Pancreas (tissue), 10 donors: ENCODE data around the gene FAHD2A. TPM values are rescaled to one million over a fixed set of nuclear protein-coding genes. Genes with fewer than 3 reads are reported as not detected.
A peak's percentile ranks its signal among the peaks of the same experiment; 100 is the strongest.
"Not testable (repeated sequence)": the region's sequence is repeated elsewhere in the genome, so short reads cannot be mapped to it uniquely, and the experiment has no call there.

Source experiments
- ATAC-seq, 4 donors: fragments of 200-7000 bp; cut with Tn5 transposase; one replicate each; pipeline versions ENCODE4 v1.8.0 to v1.9.1; 2020; ENCODE audit warnings: mild to moderate bottlenecking in 4 of 4, moderate library complexity in 4 of 4
- DNase-seq, 6 donors: peaks; one replicate each; pipeline ENCODE4 v3.0.0-alpha.2; 2020
- FAIRE-seq: peaks from 2 replicates; lab custom pipeline; 2012; peaks lifted over from hg19 to GRCh38; lab: Jason Lieb, UNC
- H3K27ac ChIP-seq, 4 donors: fragments of 200-600 bp; sonication (generic); 1 replicate in 3 of 4; 2 replicates in 1 of 4; pipeline versions ENCODE4 v1.5.0 to v1.8.0; 2020
- H3K27me3 ChIP-seq, 4 donors: fragments of 200-600 bp; one replicate each; pipeline ENCODE4 v1.8.0; 2021
- H3K36me3 ChIP-seq, 3 donors: fragments of 200-600 bp; sonication (generic) in 1 of 3; one replicate each; pipeline versions ENCODE4 v1.5.0 to v1.8.0; 2020 to 2021
- H3K4me1 ChIP-seq, 3 donors: fragments of 200-600 bp; one replicate each; pipeline ENCODE4 v1.8.0; 2021
- H3K4me3 ChIP-seq, 4 donors: fragments of 200-600 bp; sonication (generic) in 2 of 4; one replicate each; pipeline versions ENCODE4 v1.5.0 to v1.8.0; 2020 to 2021
- H3K9me3 ChIP-seq, 4 donors: fragments of 200-600 bp; one replicate each; pipeline ENCODE4 v1.8.0; 2021
- WGBS, 2 donors: extraction: QIAGEN DNeasy Blood & Tissue Kit; methylation state at CpG; one replicate each; pipeline ENCODE4 v1.1.7; 2013; 5-methylcytosine and 5-hydroxymethylcytosine counted together
- intact Hi-C, 3 donors: fragments of 100-400 bp; cut with DNase I; formaldehyde crosslinking; loops; one replicate each; pipeline versions ENCODE4 v1.11.1 to v1.14.2; 2022
- polyA plus RNA-seq, 2 donors: library from polyadenylated mRNA; stranded (reverse); fragments of 200-250 nt; gene quantifications; one replicate each; pipeline ENCODE4 v1.2.3, GENCODE V29; 2013
- total RNA-seq, 6 donors: library from RNA; stranded (reverse); fragmentation: NEBNext Ultra II Directional in 4 of 6; extraction: Animal tissue kit (Norgen Biotek cat#: 25700) in 4 of 6; gene quantifications; one replicate each; pipeline versions ENCODE4 v1.2.1 to v1.2.4, GENCODE V29; 2021 to 2023
- TF ChIP-seq, protein P1 (sequence below), 4 donors: fragments of 200-600 bp; sonication (generic) in 3 of 4; IDR thresholded peaks; one replicate each; pipeline versions ENCODE4 v1.5.0 to v1.8.0; 2021; ENCODE audit warnings: antibody characterized with exemption in 4 of 4
- donor health status: healthy with polysubstance abuse.
- donor health status: DM: no; HTN: no; CAD: no; lungs with moderate emphysema.
- donor health status: DM: no; HTN: no; CAD: no.
- donor health status: control.
- donor health status: control.
- donor health status: Bipolar disorder and iron deficiency.
- donor health status: DM: yes; HTN: yes; CAD: no.
- donor health status: DM: no; HTN: no; CAD: no.
- donor health status: DM: no; HTN: no; CAD: no.
- donor health status: DM: yes; HTN: yes; CAD: no.

Gene FAHD2A
- total and polyA plus RNA-seq, 8 donors, result 15.4 to 22.2 (median 18.3) TPM

- H3K4me1 ChIP-seq, result peaks cover 0 to 18% (median 17%) of the 10 kb centered on the region in 3 donors
- ATAC-seq, result no peak
- no peaks in the 10 kb centered on the region for H3K36me3 ChIP-seq
- peak overlapping the region in 3 of 4 donors; percentile 26 to 74 (median 51) for H3K27ac ChIP-seq
- 61 to 64% methylated on average over 6 of the region's 6 CpGs for WGBS, 2 donors
- H3K27me3 ChIP-seq, result no peaks in the 10 kb centered on the region
- no peak for FAIRE-seq
- H3K9me3 ChIP-seq, result no peaks in the 10 kb centered on the region
- TF ChIP-seq, protein P1, sequence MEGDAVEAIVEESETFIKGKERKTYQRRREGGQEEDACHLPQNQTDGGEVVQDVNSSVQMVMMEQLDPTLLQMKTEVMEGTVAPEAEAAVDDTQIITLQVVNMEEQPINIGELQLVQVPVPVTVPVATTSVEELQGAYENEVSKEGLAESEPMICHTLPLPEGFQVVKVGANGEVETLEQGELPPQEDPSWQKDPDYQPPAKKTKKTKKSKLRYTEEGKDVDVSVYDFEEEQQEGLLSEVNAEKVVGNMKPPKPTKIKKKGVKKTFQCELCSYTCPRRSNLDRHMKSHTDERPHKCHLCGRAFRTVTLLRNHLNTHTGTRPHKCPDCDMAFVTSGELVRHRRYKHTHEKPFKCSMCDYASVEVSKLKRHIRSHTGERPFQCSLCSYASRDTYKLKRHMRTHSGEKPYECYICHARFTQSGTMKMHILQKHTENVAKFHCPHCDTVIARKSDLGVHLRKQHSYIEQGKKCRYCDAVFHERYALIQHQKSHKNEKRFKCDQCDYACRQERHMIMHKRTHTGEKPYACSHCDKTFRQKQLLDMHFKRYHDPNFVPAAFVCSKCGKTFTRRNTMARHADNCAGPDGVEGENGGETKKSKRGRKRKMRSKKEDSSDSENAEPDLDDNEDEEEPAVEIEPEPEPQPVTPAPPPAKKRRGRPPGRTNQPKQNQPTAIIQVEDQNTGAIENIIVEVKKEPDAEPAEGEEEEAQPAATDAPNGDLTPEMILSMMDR (IDR thresholded peaks at IDR 0.05), result no peak
- DNase-seq, result no peak
- H3K4me3 ChIP-seq, result no peak overlapping the region
- intact Hi-C loops, result no loop called here
Measured at GRCh38 chr2:95392320-95392719, 10.2 kb upstream of the FAHD2A start.

DNA sequence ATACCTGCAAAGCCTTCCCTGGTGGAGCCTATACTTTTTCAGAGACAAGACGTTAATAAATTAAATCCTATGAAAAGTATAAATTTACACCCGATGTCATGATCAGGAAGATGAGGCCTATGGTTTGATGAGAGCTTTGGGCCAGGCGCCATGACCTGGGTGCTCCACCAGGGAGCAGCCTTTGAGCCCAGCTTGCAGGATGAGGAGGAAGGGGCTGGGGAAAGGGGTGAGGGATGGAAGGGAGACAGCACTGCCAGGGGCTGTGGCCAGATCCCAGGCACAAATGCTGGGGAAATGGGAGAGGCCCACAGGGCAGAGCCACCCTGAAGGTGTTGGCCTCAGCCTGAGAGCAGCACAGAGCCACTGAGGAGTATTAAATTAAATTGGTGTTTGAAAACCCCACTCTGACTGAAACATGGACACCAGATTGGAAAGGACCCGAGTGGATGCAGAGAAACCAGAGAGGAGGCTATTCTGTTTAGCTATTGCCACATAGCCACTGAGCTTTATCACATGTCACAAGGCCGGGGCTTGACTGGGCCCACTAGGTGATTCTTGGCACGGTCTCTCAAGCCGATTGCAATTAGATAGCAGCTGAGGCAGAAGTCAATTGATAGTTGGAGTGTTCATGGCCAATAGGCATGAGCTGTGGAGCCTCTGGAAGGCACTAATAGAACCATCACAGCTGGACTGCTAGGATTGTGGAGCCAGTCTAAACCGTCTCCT is 9.6 kb upstream of the FAHD2A start:
- peak in 1 of 4 donors; percentile 13 for ATAC-seq
- Histone ChIP-seq H3K9me3 (no peaks in the 10 kb centered on the region), H3K36me3 (no peaks in the 10 kb centered on the region), H3K27ac (peak overlapping the region in 1 of 4 donors; percentile 74), H3K27me3 (no peaks in the 10 kb centered on the region), H3K4me3 (no peak overlapping the region), H3K4me1 (peaks cover 0 to 18% (median 17%) of the 10 kb centered on the region in 3 donors)
- 53 to 56% methylated on average over 8 of the region's 8 CpGs for whole genome bisulfite sequencing, 2 donors
- TF ChIP-seq, protein P1 (IDR thresholded peaks at IDR 0.05), result no peak
- no peak for DNase-seq
- intact Hi-C loops, result no loop called here
- FAIRE-seq, result no peak

- intact Hi-C loops, result no loop called here
- H3K4me3 ChIP-seq, result no peak overlapping the region
- WGBS, 2 donors, result 70 to 76% methylated on average over 6 of the region's 6 CpGs
- DNase-seq, result peak in 2 of 6 donors; percentile 35 to 63
- no peaks in the 10 kb centered on the region for H3K27me3 ChIP-seq
- no peaks in the 10 kb centered on the region for H3K36me3 ChIP-seq
- H3K27ac ChIP-seq, result no peak overlapping the region
- no peak for FAIRE-seq
- no peaks in the 10 kb centered on the region for H3K9me3 ChIP-seq
- TF ChIP-seq, protein P1 (IDR thresholded peaks at IDR 0.05), result no peak
- ATAC-seq, result no peak
- peaks cover 0 to 18% (median 17%) of the 10 kb centered on the region in 3 donors for H3K4me1 ChIP-seq
Measured at GRCh38 chr2:95393901-95394300, 8.6 kb upstream of the FAHD2A start.

DNA sequence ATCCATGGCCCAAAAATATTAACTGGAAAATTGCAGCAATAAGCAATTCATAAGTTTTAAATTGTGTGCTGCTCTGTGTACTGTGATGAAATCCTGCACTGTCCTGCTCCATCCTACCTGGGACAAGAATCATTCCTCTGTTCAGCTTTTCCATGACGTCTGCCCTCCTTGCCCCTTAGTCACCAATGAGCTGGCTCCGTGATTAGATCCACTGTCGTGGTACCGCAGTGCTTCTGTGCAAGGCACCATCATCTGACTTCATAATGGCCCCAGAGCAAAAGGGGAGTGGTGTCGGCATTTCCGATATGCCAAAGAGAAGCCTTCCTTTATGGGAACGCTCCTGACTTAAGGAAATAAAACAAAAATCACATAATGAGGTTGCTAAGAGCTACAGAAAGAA is 3.4 kb upstream of the FAHD2A start:
- no peak for DNase-seq
- Histone ChIP-seq H3K4me3 (no peak overlapping the region), H3K27me3 (no peaks in the 10 kb centered on the region), H3K4me1 (peaks cover 0 to 7% (median 0%) of the 10 kb centered on the region in 3 donors), H3K27ac (no peak overlapping the region), H3K36me3 (no peaks in the 10 kb centered on the region), H3K9me3 (no peaks in the 10 kb centered on the region)
- TF ChIP-seq, protein P1 (IDR thresholded peaks at IDR 0.05), result no peak
- no peak for ATAC-seq
- no peak for FAIRE-seq
- WGBS, 2 donors, result 94 to 97% methylated on average over 7 of the region's 7 CpGs
- intact Hi-C loops, result no loop called here

DNA sequence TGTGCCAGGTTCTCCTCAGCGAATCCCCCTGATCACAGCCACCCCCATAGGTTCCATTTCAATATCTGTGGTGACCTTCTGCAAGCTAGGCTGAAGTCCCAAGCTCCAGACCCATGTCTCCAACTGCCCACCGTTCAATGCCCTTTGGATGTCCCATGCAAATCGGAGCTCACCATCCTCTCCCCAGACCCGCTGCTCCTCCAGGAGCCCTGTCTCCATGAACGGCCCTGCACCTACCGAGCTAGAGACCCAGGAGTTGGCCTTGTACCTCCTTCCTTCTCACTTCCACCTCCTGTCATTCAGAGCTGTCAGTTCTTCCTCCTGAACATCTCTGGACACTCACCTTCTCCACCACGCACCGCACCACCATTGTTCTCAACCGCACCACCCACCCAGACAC is 1.0 kb upstream of the FAHD2A start:
- TF ChIP-seq, protein P1 (IDR thresholded peaks at IDR 0.05), result no peak
- Histone ChIP-seq H3K27ac (peak overlapping the region in 1 of 4 donors; percentile 90), H3K4me1 (peaks cover 0 to 7% (median 0%) of the 10 kb centered on the region in 3 donors), H3K4me3 (peak overlapping the region in 3 of 4 donors; percentile 83 to 93 (median 92)), H3K9me3 (no peaks in the 10 kb centered on the region), H3K36me3 (no peaks in the 10 kb centered on the region), H3K27me3 (no peaks in the 10 kb centered on the region)
- intact Hi-C loops, result no loop called here
- WGBS, 2 donors, result 35 to 43% methylated on average over 9 of the region's 9 CpGs
- no peak for ATAC-seq
- FAIRE-seq, result no peak
- no peak for DNase-seq

- H3K27ac ChIP-seq, result peak overlapping the region; percentile 74 to 90 (median 89)
- H3K36me3 ChIP-seq, H3K27me3 ChIP-seq, FAIRE-seq, H3K4me1 ChIP-seq, H3K9me3 ChIP-seq, intact Hi-C loops: not testable (repeated sequence)
- peak; percentile 55 to 75 (median 68) for ATAC-seq
- WGBS, 2 donors, result 0% methylated on average over 10 of the region's 10 CpGs
- H3K4me3 ChIP-seq, result peak overlapping the region; percentile 50 to 93 (median 88)
- peak in 4 of 6 donors; percentile 25 to 74 (median 48) for DNase-seq
Measured at GRCh38 chr2:95402004-95402369, 521 bp upstream of the FAHD2A start.

GRCh38 chr2:95403204-95403721 is 755 bp downstream of the FAHD2A start:
- H3K4me1 ChIP-seq, FAIRE-seq, H3K36me3 ChIP-seq, intact Hi-C loops, H3K9me3 ChIP-seq, H3K27me3 ChIP-seq: not testable (repeated sequence)
- DNase-seq (peak in 3 of 6 donors; percentile 40 to 44 (median 42)), ATAC-seq (peak; percentile 52 to 68 (median 62))
- 1 to 2% methylated on average over 5 of the region's 5 CpGs for WGBS, 2 donors
- Histone ChIP-seq H3K27ac (peak overlapping the region; percentile 74 to 90 (median 89)), H3K4me3 (peak overlapping the region; percentile 50 to 93 (median 88))
